ENCODE results near the gene PHGDH.
A peak's percentile ranks its signal among the peaks of the same experiment; 100 is the strongest.
"Not testable (repeated sequence)": the region's sequence is repeated elsewhere in the genome, so short reads cannot be mapped to it uniquely, and the experiment has no call there.

The PHGDH gene

DNA sequence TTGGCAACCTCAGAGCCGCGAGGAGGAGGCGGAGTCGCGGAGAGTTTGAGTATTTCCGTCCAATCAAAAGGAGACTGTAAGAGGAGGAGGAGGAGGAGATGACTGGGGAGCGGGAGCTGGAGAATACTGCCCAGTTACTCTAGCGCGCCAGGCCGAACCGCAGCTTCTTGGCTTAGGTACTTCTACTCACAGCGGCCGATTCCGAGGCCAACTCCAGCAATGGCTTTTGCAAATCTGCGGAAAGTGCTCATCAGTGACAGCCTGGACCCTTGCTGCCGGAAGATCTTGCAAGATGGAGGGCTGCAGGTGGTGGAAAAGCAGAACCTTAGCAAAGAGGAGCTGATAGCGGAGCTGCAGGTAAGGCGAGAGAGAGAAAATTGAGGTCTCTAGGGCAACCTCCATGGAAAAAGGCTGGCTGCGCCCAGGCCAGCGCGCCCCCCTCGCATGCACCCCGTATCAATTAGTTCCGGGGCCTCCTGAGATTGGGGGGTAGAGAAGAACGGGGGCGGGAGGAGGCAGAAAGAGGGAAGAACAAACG lies at the start of gene PHGDH:
Gene PHGDH (plus strand): TSS at position 131 of the 538 bp plus-strand sequence. CDS start 89 bp downstream, at position 220.
- DNase-seq: peak; percentile 39 to 48

- no peak for DNase-seq
These were observed 49.7 kb upstream of the PHGDH start for GRCh38 chr1:119662034-119662437.

DNA sequence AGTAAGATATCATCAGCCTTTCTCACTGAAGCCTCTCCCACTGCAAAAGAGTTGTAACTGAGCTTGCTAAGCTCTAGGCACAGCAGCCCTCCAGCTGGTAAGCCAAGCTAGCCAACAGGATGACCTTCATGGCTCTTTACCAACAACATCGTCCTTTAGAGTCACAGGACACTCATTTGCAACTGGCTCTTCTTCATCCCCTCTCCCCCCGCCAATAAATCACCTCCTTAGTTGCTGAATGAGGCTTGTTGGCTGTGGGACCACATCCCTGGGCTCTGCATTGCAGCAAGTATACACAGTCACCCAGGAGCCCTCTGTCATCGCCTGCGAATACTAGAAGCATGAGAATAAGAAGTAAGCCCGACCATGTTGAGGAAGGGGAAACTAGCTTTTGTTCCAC lies 47.7 kb upstream of the PHGDH start:
- no peak for DNase-seq

DNA sequence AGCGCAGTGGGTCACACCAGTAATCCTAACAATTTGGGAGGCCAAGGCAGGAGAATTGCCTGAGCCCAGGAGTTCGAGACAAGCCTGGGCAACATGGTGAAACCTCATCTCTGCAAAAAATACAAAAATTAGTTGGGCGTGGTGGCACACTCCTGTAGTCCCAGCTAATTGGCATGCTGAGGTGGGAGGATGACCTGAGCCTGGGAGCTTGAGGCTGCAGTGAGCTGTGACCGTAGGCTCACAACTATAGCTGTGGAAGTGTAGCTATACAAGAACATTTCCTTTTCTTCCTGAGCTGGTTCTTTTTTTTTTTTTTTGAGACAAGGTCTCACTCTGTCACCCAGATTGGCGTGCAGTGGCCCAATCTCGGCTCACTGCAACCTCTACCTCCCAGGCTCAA lies 44.6 kb upstream of the PHGDH start:
- DNase-seq: no peak

DNA sequence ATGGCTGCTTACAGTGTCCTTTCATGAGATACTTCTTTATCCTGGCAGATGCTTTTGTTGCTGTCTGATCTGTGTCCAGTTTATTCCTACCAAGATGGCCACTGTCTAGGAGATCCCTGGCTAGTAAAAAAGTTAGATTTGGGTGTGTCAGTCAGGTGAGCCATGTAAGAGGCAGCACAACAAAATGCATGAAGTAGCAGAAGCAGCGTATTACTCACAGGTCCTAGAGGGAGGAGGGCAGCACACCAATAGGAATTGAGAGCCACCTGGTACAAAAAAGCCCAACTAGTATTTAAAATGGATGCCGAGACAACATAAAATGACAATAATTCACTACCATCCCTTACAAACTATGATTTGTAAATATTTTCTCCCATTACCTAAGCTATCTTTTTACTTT lies 40.8 kb upstream of the PHGDH start:
- no peak for DNase-seq

GRCh38 chr1:119673171-119673940 lies 38.4 kb upstream of the PHGDH start:
- no peak for DNase-seq

DNA sequence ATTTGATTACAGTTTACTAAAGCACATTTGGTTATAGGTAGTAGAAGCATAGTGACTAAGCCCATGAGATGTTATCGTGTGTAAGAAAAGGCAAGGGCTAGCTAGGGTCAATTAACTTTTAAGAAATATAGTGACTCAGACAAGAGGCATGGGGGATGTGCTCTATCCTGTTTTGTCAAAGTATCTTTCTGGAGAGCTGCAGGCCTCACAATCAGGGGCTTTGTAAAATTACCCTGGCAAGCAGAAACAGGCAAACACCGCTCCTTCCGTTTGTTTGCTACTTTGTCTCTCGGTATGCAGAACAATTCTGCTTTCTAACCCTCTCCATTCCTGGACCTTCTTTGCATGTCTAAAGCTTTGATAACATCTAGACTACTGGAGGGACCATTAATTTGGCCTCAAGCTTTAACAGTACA lies 37.6 kb upstream of the PHGDH start:
- DNase-seq: no peak

DNA sequence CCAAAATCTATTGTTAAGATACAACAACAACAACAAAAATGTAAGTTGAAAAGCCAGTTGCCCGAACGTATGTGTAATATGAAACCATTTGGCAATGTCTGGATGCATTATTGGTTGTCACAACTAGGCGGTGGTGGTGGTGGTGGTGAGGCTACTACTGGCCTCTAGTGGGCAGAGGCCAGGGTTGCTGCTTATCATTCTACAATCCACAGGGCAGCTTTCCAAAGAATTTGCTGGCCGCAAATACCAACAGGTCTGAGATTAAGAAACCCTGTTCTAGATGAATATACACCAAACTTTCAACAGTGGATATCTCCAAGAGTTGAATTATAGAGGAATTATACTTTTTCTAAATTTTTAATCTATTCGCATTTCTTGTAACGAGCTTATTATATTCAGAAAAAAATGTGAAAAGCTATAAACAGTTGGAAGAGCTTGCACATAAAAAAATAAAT lies 36.9 kb upstream of the PHGDH start:
- DNase-seq: peak in 1 of 2 donors; percentile 27

DNA sequence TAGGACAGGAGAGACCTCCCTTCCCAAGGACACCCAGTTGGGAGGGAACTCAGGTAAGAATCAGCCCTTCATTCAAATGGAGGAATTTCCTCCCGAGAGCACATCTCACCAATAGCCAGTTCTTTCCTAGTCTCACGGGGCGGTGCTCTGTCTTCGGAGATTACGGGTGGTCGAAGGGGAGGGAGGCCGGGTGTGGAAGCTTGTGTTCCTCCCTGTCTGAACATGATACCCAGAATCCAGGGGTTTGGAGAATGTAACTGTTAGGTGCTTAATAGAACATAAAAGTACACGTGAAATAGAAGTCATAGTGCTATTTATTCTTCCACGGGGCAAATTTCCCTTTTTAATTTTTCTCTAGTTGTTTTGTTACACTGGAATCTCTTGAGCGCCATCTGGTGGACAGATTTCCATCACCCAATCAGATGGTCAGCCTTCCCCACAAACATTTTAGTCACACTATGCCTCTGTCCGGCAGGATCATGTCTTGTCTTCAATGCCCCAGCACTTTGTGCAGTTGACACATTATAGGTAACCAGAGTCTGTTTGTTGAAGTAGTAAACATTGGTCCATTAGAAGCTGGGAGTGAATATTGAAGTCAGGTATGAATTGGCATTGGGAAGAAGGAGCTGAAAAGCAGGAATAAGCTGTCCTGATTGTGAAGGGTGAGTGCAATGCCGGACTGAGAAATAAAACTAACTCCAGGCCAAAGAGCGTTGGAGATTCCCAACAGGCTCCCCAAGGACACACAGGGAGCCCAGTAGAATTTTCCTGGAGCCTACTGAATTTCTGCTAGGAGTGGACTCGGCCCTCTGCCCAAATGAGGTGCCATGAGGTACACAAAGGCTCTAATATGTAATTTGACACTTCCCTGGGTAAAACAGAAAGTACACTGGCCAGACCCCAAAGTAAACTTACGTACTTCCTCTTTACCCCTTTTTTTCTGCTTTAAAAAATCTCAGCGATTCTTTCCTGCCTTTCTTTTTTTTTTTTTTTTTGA lies 36.1 kb upstream of the PHGDH start:
- peak; percentile 75 to 76 for DNase-seq

DNA sequence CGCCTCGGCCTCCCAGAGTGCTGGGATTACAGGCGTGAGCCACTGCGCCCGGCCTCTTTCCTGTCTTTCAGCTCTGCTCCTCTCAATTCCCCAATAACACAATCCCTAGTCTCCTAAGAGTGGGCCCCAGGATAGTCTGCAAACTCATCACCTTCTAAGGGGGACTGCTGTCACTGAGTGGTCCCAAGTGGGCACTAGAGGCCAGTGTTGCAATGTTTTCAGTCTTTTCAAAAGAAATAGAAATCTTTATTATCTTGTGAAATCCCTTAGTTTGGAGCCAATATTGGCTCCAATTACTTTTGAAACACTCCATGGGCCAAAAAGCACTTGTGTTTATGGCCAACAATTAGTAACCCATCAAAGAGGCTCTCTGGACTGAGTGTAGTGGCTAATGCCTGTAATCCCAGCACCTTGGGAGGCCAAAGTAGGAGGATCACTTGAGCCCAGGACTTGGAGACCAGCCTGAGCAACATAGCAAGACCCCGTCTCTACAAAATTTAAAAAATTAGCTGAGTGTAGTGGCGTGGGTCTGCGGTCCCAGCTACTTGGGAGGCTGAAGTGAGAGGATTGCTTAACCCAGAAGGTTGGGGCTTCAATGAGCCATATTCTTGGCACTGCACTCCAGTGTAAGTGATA lies 35.0 kb upstream of the PHGDH start:
- DNase-seq: no peak

- no peak for DNase-seq
These were observed 32.5 kb upstream of the PHGDH start for GRCh38 chr1:119679223-119679622.

DNA sequence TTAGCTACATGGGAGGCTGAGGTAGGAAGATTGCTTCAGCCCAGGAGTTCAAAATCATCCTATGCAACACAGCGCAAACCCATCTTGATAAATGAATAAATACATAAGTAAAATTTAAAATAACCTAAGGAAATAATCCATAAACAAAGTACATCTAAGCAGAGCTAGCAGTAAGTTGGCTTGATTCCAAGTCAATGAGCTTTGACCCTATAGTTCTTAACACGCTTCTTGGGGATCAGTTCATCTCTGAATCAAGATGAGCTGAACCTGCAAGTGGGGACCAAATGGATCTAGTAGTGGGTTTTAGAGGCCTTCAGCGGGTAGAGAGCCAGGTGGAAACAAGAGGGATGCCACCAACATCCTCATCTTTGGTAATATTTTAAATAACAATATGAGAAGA lies 31.5 kb upstream of the PHGDH start:
- DNase-seq: no peak

- DNase-seq: no peak
These were observed 31.0 kb upstream of the PHGDH start for GRCh38 chr1:119680723-119681122.

DNA sequence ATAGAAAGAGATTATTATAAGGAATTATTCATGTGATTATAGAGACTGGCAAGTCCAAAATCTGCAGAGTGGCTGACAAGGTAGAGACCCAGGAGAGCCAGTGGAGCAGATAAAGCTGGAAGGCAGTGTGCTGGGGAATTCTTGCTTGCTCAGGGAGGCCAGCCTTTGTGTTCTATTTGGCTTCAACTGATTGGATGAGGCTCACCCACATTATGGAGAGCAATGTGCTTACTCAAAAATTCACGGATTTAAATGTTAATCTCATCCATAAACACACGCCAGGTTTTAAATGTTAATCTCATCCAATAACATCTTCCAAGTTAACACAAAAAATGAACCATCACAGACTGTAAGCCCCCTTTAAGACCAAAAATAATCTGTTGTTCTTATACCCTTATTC lies 30.2 kb upstream of the PHGDH start:
- DNase-seq: no peak

DNA sequence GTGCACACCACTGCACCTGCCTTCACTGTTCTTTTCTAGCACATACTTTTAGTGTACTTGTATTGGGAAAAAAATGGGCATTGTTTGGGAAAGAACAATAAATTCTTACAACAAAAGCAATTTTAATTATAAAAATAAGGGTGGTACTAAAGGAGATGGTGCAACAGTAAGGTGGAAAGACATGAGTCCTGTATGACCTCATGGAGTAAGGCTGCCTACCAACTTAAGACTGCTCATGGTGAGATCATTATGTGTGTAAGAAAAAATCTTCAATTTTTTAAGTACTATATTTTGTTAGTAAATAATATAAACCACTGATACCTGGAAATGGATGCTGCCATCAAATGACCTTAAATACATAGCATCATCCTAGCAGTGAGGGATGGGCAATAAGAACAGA lies 29.6 kb upstream of the PHGDH start:
- DNase-seq: no peak

GRCh38 chr1:119683893-119684292 lies 27.8 kb upstream of the PHGDH start:
- no peak for DNase-seq

DNA sequence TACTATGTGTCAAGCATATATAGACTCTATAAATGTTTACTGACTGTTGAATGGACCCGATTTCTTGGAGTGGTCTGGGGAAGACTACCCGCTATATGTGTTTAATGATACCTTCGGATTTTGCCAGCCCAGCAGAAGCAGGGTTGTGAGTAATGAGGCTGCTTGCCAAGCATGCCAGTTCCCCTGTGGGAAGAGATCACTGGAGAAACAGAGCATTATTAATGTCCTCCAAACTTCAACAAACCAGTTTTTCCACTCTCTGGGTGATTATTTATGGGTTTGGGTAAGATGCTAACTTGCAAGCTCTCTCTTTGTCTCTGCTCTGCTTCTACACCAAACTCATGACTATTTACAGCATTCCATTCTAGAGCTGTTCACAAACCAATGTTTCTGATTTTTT lies 25.1 kb upstream of the PHGDH start:
- no peak for DNase-seq

DNA sequence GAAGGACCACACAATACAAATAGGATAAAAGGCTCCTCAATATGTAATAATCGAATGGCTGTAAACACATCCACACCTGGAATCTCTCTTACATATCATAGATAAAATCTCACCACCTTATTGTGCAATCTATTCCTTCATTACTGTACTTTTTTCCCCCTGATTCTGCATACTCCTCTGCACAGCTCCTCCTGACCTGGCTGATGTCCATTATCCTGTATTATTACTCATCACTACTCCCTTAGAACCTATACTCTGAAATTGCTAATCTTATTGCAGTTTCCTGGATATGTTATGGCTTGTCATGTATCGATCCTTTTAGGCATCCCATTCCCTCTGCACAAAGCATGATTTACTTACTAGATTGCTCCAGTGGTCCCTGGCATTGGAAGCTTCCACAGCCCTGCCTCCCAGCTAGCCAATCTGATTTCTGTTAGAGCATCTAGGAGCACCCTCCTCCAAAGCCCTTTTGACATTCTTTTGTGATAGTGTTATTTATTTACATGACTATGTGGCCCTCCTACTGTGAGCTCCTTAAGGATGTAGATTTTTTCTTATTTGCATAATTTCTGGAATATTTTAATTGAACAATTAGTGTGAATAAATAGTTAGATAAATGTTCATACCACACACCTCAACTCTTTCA lies 24.2 kb upstream of the PHGDH start:
- no peak for DNase-seq

- no peak for DNase-seq
These were observed 22.9 kb upstream of the PHGDH start for GRCh38 chr1:119688810-119689209.

- no peak for DNase-seq
These were observed 22.2 kb upstream of the PHGDH start for GRCh38 chr1:119689511-119689910.

GRCh38 chr1:119696863-119697262 lies 14.9 kb upstream of the PHGDH start:
- not testable (repeated sequence) for DNase-seq

DNA sequence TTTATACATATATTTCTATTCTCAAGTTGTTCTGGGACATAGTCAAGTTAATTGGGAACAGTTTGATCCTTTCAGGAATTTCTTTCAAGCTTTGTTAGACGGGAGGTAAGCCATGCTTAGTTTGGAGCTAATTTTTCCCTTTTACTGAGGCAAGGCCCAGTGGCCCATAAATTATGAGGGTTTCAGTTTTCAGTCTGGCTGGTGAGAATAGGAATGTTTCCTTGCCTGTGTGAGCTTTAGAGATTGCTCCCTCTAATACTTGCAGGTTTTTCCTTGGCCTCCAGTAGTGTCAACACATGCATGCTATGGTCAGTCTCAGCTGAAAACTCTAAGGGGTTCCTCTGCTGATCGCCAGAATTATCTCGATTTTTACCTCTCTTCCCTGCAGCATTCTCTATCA lies 14.1 kb upstream of the PHGDH start:
- no peak for DNase-seq

All from stimulated activated CD4-positive, alpha-beta T cell treated with anti-CD3 and anti-CD28 coated beads, Interleukin-2, amount 100 ng/mL, for 48 hours (primary cell).